Cardiac muscle cell (in vitro differentiated cells and primary cell): Measurements from ENCODE around the gene TMUB1. TPM values are rescaled to one million over a fixed set of nuclear protein-coding genes. Genes with fewer than 3 reads are reported as not detected.
A peak's percentile ranks its signal among the peaks of the same experiment; 100 is the strongest.

Experiments used
- DNase-seq, 2 donors: peaks; one replicate each; pipeline versions ENCODE4 v3.0.0 to v3.0.0-alpha.2; 2010 to 2017; ENCODE audit warnings: low read depth in 1 of 2, low spot score in 1 of 2
- H3K27ac ChIP-seq: fragments of 200-600 bp; sonication (generic); 2 replicates; pipeline ENCODE4 v1.5.1; 2016
- H3K27me3 ChIP-seq: fragments of 200-600 bp; sonication (generic); 2 replicates; pipeline ENCODE4 v1.6.0; 2016; ENCODE audit warnings: control low read depth
- H3K36me3 ChIP-seq: fragments of 200-600 bp; sonication (generic); 2 replicates; pipeline ENCODE4 v1.5.1; 2016; ENCODE audit warnings: control low read depth
- H3K4me1 ChIP-seq: fragments of 200-600 bp; sonication (generic); 2 replicates; pipeline ENCODE4 v1.8.1; 2017; ENCODE audit warnings: low read depth, mild to moderate bottlenecking, mixed run types
- H3K4me3 ChIP-seq: fragments of 200-600 bp; sonication (generic); 2 replicates; pipeline ENCODE4 v1.5.1; 2016; ENCODE audit warnings: mild to moderate bottlenecking
- H3K9me3 ChIP-seq: fragments of 200-600 bp; sonication (generic); 2 replicates; pipeline ENCODE4 v1.5.1; 2017; ENCODE audit warnings: low read depth, mild to moderate bottlenecking, control low read depth
- CTCF ChIP-seq: IDR thresholded peaks from 2 replicates; pipeline ENCODE4 v1.5.1; 2012; ENCODE audit warnings: low read depth, mild to moderate bottlenecking, low read length
- polyA plus RNA-seq: library from polyadenylated mRNA; unstranded; fragments of >200 nt; fragmentation: Nextera tagmentation; extraction: Ambion mirVana; gene quantifications from 2 replicates; pipeline ENCODE4 v1.2.1, GENCODE V29; 2016
- total RNA-seq: library from RNA; depleted of rRNA; stranded (reverse); fragments of >200 nt; gene quantifications from 2 replicates; pipeline ENCODE4 v1.2.3, GENCODE V29; 2016

The TMUB1 gene
- total and polyA plus RNA-seq, 2 experiments from 2014 or later, result 74.9 to 83.4 TPM

DNA sequence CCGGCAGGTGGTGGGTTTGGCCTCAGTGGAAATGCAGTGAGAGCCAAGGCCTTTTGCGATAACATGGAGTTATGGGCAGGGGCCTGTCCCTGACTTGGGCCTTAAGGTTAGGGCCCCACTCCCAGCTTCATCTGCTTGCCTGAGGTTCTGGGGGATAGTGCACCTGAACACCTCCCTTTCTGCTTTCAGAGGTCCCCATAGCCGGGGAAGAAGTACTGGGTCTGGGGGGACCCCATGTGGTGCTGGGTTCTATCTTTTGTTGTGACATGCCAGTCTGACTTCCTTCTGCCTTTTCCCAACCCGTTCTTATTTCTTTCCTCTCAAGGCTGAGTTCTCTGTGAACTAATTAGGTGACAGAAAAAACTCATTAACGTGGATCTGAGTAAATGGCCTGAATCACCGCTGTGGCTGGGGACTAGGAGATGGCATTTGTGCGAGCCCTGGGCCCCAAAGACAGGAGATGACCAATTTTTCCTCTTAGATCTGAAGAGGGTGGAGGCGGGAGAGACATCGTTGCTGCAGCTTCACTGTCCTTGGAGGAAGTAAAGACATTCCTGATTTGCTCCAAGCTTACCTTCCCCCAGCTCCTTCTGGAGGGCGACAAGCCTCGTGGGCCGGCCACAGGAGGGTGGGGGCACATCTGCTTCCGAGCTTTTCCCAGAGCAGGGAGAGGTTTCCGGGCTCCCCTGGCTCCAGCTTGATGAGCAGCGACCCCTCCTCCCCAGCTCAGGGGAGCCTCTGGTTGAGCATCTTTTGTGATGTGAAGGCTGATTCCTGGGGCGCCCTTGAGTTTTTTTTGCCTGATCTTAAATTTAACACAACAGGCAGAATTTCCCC lies 4.9 kb upstream of the TMUB1 start:
- Histone ChIP-seq H3K36me3 (no peaks in the 10 kb centered on the region), H3K4me3 (peak overlapping the region; percentile 57), H3K9me3 (no peaks in the 10 kb centered on the region), H3K4me1 (peaks cover 24% of the 10 kb centered on the region), H3K27me3 (no peaks in the 10 kb centered on the region), H3K27ac (no peak overlapping the region)
- TF ChIP-seq CTCF, result no peak
- no peak for DNase-seq

DNA sequence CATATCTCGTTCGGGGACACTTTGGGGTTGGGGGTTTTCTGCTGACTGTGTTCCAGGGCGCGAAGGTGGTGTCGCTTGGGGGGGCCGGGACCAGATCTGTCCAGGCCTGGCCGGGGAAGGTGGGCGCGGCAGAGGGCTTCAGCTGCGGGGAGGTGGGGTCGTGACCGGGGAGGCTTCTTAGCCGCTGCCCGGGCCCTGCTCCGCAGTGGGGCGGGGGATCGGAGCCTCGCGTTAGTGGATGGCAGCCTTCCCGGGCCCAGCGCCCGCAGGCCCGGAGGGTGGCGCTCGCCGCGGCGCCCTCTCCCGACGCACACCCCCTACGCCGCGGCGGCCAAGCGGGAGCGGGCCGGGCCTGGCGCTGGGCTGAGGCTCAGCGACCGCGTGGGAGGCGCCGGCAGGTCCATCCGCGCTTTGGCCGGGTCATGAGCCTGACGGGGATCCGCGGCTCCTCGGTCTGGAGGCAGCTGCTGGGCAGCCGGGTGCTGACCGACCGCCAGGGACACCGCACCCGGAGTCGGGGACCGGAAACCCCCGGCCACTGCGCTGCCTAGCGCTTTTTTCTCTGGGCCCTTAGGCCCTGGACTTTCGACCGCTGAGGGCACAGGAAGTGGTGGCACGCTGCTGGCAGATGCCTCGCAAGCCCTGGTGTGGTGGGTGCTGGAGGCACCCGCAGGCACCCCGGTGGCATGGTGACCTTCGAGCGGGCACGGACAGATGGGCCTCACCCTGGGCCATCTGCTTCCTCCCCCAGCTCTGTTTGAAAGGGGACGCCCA lies 4.1 kb upstream of the TMUB1 start:
- DNase-seq, result peak; percentile 70 to 75
- H3K27ac ChIP-seq, result peak overlapping the region; percentile 45
- no peaks in the 10 kb centered on the region for H3K36me3 ChIP-seq
- peaks cover 26% of the 10 kb centered on the region for H3K4me1 ChIP-seq
- TF ChIP-seq CTCF, result peak; percentile 28
- H3K9me3 ChIP-seq, result no peaks in the 10 kb centered on the region
- no peaks in the 10 kb centered on the region for H3K27me3 ChIP-seq
- H3K4me3 ChIP-seq, result peak overlapping the region; percentile 57

DNA sequence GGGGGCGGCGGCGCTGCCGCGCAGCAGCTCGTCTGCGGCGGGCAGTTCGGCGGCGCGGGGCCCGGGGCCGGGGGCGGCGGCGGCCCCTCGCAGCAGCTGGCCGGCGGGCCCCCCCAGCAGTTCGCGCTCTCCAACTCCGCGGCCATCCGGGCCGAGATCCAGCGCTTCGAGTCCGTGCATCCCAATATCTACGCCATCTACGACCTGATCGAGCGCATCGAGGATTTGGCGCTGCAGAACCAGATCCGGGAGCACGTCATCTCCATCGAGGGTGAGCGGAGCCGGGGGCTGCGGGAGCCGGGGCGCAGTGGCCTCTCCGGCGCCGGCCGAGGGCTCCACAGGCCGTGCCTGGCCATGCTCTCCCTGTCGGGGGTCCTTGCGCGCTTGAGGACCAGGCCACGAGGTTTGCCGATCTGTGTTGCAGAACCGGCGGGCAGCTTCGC lies 3.5 kb upstream of the TMUB1 start:
- Histone ChIP-seq H3K9me3 (no peaks in the 10 kb centered on the region), H3K4me1 (peaks cover 30% of the 10 kb centered on the region), H3K36me3 (no peaks in the 10 kb centered on the region), H3K27ac (peak overlapping the region; percentile 45), H3K27me3 (no peaks in the 10 kb centered on the region), H3K4me3 (peak overlapping the region; percentile 57)
- DNase-seq, result peak; percentile 24 to 61
- TF ChIP-seq CTCF, result no peak

- H3K9me3 ChIP-seq, result no peaks in the 10 kb centered on the region
- DNase-seq, result peak; percentile 80 to 94
- TF ChIP-seq CTCF, result no peak
- H3K4me1 ChIP-seq, result peaks cover 36% of the 10 kb centered on the region
- no peaks in the 10 kb centered on the region for H3K36me3 ChIP-seq
- H3K27me3 ChIP-seq, result no peaks in the 10 kb centered on the region
- H3K4me3 ChIP-seq, result peak within 1 kb of the TSS; percentile 57
- peak within 1 kb of the TSS; percentile 80 for H3K27ac ChIP-seq
Observed at GRCh38 chr7:151085691-151086620, 2.7 kb upstream of the TMUB1 start, which contains the start of gene AGAP3. Gene AGAP3 (plus strand): TSS chr7:151086475. CDS start chr7:151086742, 267 bp downstream.

- Histone ChIP-seq H3K27me3 (no peaks in the 10 kb centered on the region), H3K4me1 (peaks cover 37% of the 10 kb centered on the region), H3K36me3 (no peaks in the 10 kb centered on the region), H3K27ac (peak overlapping the region; percentile 80), H3K9me3 (no peaks in the 10 kb centered on the region), H3K4me3 (peak overlapping the region; percentile 49)
- DNase-seq, result peak in 1 of 2 donors; percentile 21
- no peak for TF ChIP-seq CTCF
Observed at GRCh38 chr7:151085329-151085690, 2.0 kb upstream of the TMUB1 start.
